Astrocyte of the spinal cord (primary cell): ENCODE measurements around the gene MIP.

Experiments used
- DNase-seq: peaks from one replicate; pipeline ENCODE4 v3.0.0; 2011; ENCODE audit warnings: low read depth, low spot score
- H3K4me3 ChIP-seq: 2 replicates; pipeline ENCODE4 v1.5.1; 2011; ENCODE audit warnings: low read depth, mild to moderate bottlenecking, low read length, moderate library complexity
- in situ Hi-C: cut with HindIII; loops from 2 replicates; pipeline ENCODE4 v1.10.0; 2017; ENCODE audit warnings: low sequenced_read_pairs
- TF ChIP-seq, protein P1 (sequence below): IDR thresholded peaks from 2 replicates; pipeline ENCODE4 v1.5.1; 2012; ENCODE audit warnings: low read depth, mild to moderate bottlenecking, low read length, inconsistent platforms

Gene MIP

DNA sequence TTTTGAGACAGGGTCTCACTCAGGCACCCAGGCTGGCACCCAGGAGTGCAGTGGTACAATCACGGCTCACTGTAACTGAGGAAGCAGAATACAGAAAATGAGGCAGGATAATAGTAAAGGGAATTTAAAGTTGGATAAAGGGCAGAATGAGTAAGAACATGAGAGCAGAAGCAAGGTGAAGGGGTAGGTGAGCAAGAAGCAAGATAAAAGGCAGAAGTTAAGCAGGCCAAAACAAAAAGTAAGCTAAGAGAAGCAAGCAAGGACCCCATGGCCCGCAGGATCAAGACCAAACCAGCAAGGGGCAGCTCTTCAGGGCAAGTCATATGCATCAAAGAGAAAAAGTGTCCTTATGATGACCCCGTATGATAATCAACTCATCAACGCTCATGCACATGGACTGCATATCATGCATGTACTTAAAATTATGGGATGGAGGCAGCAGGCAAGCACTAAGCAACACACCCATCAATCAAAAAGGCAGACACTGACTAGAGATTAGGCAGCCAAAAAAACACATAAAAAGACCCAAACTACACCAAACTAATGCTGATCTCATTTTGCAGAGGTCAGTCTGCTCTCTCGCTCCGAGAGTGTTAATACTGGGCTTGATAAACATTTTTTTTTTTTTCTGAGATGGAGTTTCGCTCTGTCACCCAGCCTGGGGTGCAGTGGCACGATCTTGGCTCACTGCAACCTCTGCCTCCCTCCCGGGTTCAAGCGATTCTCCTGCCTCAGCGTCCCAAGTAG, 16.9 kb downstream of the MIP start:
- in situ Hi-C loops = no loop called here

GRCh38 chr12:56434828-56435227, 19.6 kb downstream of the MIP start:
- no peak overlapping the region for H3K4me3 ChIP-seq
- in situ Hi-C loops = no loop called here

More for the DNA sequence above, 16.9 kb downstream of the MIP start:
- no peak overlapping the region for H3K4me3 ChIP-seq
- TF ChIP-seq, protein P1, sequence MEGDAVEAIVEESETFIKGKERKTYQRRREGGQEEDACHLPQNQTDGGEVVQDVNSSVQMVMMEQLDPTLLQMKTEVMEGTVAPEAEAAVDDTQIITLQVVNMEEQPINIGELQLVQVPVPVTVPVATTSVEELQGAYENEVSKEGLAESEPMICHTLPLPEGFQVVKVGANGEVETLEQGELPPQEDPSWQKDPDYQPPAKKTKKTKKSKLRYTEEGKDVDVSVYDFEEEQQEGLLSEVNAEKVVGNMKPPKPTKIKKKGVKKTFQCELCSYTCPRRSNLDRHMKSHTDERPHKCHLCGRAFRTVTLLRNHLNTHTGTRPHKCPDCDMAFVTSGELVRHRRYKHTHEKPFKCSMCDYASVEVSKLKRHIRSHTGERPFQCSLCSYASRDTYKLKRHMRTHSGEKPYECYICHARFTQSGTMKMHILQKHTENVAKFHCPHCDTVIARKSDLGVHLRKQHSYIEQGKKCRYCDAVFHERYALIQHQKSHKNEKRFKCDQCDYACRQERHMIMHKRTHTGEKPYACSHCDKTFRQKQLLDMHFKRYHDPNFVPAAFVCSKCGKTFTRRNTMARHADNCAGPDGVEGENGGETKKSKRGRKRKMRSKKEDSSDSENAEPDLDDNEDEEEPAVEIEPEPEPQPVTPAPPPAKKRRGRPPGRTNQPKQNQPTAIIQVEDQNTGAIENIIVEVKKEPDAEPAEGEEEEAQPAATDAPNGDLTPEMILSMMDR = no peak
- no peak for DNase-seq

DNA sequence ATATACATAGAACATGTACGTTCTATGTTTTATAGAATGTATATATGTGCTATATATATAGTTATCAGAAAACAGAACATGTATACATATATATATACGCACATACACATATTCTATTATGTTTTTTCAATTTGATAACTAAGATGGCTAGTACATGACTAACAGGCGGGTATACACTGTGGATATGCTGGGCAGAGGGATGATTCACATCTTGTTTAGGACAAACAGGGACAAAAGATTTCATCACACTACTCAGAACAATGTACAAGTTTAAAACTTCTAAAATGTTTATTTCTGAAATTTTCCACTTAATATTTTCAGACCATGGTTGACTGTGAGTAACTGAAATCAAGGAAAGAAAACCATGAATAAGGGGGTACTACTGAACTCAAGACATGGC, 22.6 kb downstream of the MIP start:
- DNase-seq = no peak
- no peak overlapping the region for H3K4me3 ChIP-seq
- in situ Hi-C loops = no loop called here
- TF ChIP-seq, protein P1 = no peak

More at GRCh38 chr12:56434828-56435227, 19.6 kb downstream of the MIP start:
- TF ChIP-seq, protein P1 = no peak
- DNase-seq = no peak

DNA sequence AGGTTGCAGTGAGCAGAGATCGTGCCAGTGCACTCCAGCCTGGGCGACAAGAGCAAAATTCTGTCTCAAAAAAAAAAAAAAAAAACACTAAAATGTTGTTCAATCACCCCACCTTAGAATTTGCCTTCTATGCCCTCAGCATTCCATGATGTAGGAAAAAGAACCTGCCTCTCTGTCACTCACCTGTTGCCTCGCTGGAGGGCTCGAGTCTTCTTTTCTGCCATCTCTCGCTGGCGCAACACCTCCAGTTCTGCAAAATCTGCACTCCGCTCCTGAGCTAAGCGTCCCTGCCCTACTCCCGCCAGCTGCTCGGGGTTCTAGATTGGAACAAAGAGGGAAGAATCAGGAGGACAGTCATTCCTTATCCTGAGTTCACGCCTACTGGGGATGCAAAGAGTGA, 23.2 kb downstream of the MIP start:
- in situ Hi-C loops = no loop called here
- TF ChIP-seq, protein P1 = no peak
- no peak overlapping the region for H3K4me3 ChIP-seq
- no peak for DNase-seq

GRCh38 chr12:56425940-56426438, 28.5 kb downstream of the MIP start:
- TF ChIP-seq, protein P1 = no peak
- H3K4me3 ChIP-seq = no peak overlapping the region
- no peak for DNase-seq
- in situ Hi-C loops = no loop called here

- TF ChIP-seq, protein P1 = no peak
These were observed 29.3 kb downstream of the MIP start for GRCh38 chr12:56425193-56425592.

More at GRCh38 chr12:56425193-56425592, 29.3 kb downstream of the MIP start:
- in situ Hi-C loops = no loop called here
- no peak overlapping the region for H3K4me3 ChIP-seq
- DNase-seq = no peak
